ENCODE data around the gene TUFT1. TPM values are rescaled to one million over a fixed set of nuclear protein-coding genes. Genes with fewer than 3 reads are reported as not detected.
A peak's percentile ranks its signal among the peaks of the same experiment; 100 is the strongest.

TUFT1 gene
- total and polyA plus RNA-seq, 9 of the 15 experiments (the other 6 are each of a cell fraction or from before 2014, with no cell fraction given): 0.54 to 2.0 (median 1.7) TPM

GRCh38 chr1:151514366-151514765 lies 25.7 kb upstream of the TUFT1 start:
- Histone ChIP-seq H3K36me3 (ENCODE audit: control insufficient read depth, insufficient read depth, low read length) (no peaks in the 10 kb centered on the region), H3K9me3 (replicated peaks; ENCODE audit: control insufficient read depth, insufficient read depth, low read depth, low read length) (no peaks in the 10 kb centered on the region), H3K4me1 (replicated peaks in 1 of 2; ENCODE audit: control insufficient read depth in 2 of 2, insufficient read depth in 2 of 2, low read length in 2 of 2) (peaks cover 8 to 19% of the 10 kb centered on the region in 2 experiments; a peak in 3 of 5 replicates), H3K9me1 (ENCODE audit: control insufficient read depth, insufficient read depth, low read length) (no peaks in the 10 kb centered on the region), H3K79me2 (ENCODE audit: control insufficient read depth, insufficient read depth, low read length) (no peaks in the 10 kb centered on the region), H3K4me2 (ENCODE audit: insufficient read depth, low read length) (no peak overlapping the region), H2AFZ (ENCODE audit: low read depth, low read length) (no peak overlapping the region), H3K27ac (ENCODE audit: extremely low read depth, low read depth, low read length) (no peak overlapping the region), H3K4me3 (no peak overlapping the region), H3K27me3 (ENCODE audit: control insufficient read depth in 2 of 2, insufficient read depth in 2 of 2, low read length in 2 of 2) (peaks cover 5 to 36% of the 10 kb centered on the region in 2 experiments; a peak in 3 of 5 replicates), H3K9ac (ENCODE audit: insufficient read depth in 1 of 2, low read depth in 2 of 2, low read length in 2 of 2) (no peak overlapping the region), H4K20me1 (replicated peaks; ENCODE audit: control insufficient read depth, insufficient read depth, low read length) (no peaks in the 10 kb centered on the region; the same call in 1 of the 2 replicates)
- DNase-seq (ENCODE audit: extremely low read depth in 1 of 4, low spot score in 3 of 4) (no peak), FAIRE-seq (no peak), ATAC-seq (no peak)
- ChIA-PET CTCF (ENCODE audit: low intra/inter-chr PET ratio) (no interaction called here), POLR2A (no interaction called here)
- BruUV-seq (replicated peaks): no TSS peak
- intact Hi-C loops (cut with micrococcal nuclease) (no loop called here), in situ Hi-C loops (cut with MboI) (no loop called here)
- 34% methylated on average over 4 of the region's 4 CpGs for WGBS (ENCODE audit: insufficient coverage, low coverage, missing lambda C conversion rate)
- no peak for TF ChIP-seq GMEB1 (CRISPR knock-in tag; IDR thresholded peaks at IDR 0.05)

GRCh38 chr1:151515265-151515664 lies 24.8 kb upstream of the TUFT1 start:
- ChIA-PET POLR2A (no interaction called here), CTCF (ENCODE audit: low intra/inter-chr PET ratio) (no interaction called here)
- no peaks in the 10 kb centered on the region for H3K79me2 ChIP-seq (ENCODE audit: control insufficient read depth, insufficient read depth, low read length)
- no peaks in the 10 kb centered on the region for H3K36me3 ChIP-seq (ENCODE audit: control insufficient read depth, insufficient read depth, low read length)
- TF ChIP-seq PHF20 (IDR thresholded peaks at IDR 0.05; ENCODE audit: partially characterized antibody): peak; percentile 45
- TF ChIP-seq ZNF398 (CRISPR knock-in tag; IDR thresholded peaks at IDR 0.05): no peak
- TF ChIP-seq KDM1A (IDR thresholded peaks at IDR 0.05): peak; percentile 70 to 82
- TF ChIP-seq RCOR1 (IDR thresholded peaks at IDR 0.05; ENCODE audit: borderline replicate concordance in 1 of 2, low read depth in 2 of 2, low read length in 2 of 2): peak in 1 of 2 experiments; percentile 54; a peak in 1 of 4 replicates
- peak; percentile 81 for TF ChIP-seq SMARCA5 (IDR thresholded peaks at IDR 0.05)
- no peak for TF ChIP-seq ZNF347 (CRISPR knock-in tag; IDR thresholded peaks at IDR 0.05; ENCODE audit: low read depth)
- no peak for TF ChIP-seq ZNF436 (CRISPR knock-in tag; IDR thresholded peaks at IDR 0.05)
- TF ChIP-seq RBM25 (IDR thresholded peaks at IDR 0.05; ENCODE audit: low read depth, low read length, severe bottlenecking): peak; percentile 32
- peak; percentile 76; the same call in 1 of the 2 replicates for TF ChIP-seq HDAC2 (IDR thresholded peaks at IDR 0.05)
- TF ChIP-seq TSC22D4 (tag; IDR thresholded peaks at IDR 0.05): no peak
- peak; percentile 89 for TF ChIP-seq ADNP (tag; IDR thresholded peaks at IDR 0.05)
- peak; percentile 96 for TF ChIP-seq BCOR (IDR thresholded peaks at IDR 0.05)
- peak; percentile 61 for TF ChIP-seq CHD4 (IDR thresholded peaks at IDR 0.05; ENCODE audit: insufficient read depth, insufficient replicate concordance, low read depth, low read length, poor library complexity, severe bottlenecking)
- peaks cover 3 to 36% of the 10 kb centered on the region in 2 experiments; a peak in 3 of 5 replicates for H3K27me3 ChIP-seq (ENCODE audit: control insufficient read depth in 2 of 2, insufficient read depth in 2 of 2, low read length in 2 of 2)
- H3K4me1 ChIP-seq (replicated peaks in 1 of 2; ENCODE audit: control insufficient read depth in 2 of 2, insufficient read depth in 2 of 2, low read length in 2 of 2): peaks cover 8 to 19% of the 10 kb centered on the region in 2 experiments; a peak in 3 of 5 replicates
- intact Hi-C loops (cut with micrococcal nuclease): no loop called here
- no peak overlapping the region for H3K27ac ChIP-seq (ENCODE audit: extremely low read depth, low read depth, low read length)
- no peak for ATAC-seq
- no peak overlapping the region for H3K9ac ChIP-seq (ENCODE audit: insufficient read depth in 1 of 2, low read depth in 2 of 2, low read length in 2 of 2)
- in situ Hi-C loops (cut with MboI): no loop called here
- H3K9me3 ChIP-seq (replicated peaks; ENCODE audit: control insufficient read depth, insufficient read depth, low read depth, low read length): no peaks in the 10 kb centered on the region
- H2AFZ ChIP-seq (ENCODE audit: low read depth, low read length): no peak overlapping the region
- H3K4me2 ChIP-seq (ENCODE audit: insufficient read depth, low read length): no peak overlapping the region
- FAIRE-seq: no peak
- no peaks in the 10 kb centered on the region for H3K9me1 ChIP-seq (ENCODE audit: control insufficient read depth, insufficient read depth, low read length)
- no peak for DNase-seq (ENCODE audit: extremely low read depth in 1 of 4, low spot score in 3 of 4)
- no TSS peak for BruUV-seq (replicated peaks)
- H4K20me1 ChIP-seq (replicated peaks; ENCODE audit: control insufficient read depth, insufficient read depth, low read length): no peaks in the 10 kb centered on the region; the same call in 1 of the 2 replicates
- WGBS (ENCODE audit: insufficient coverage, low coverage, missing lambda C conversion rate): 24% methylated on average over 4 of the region's 4 CpGs
- H3K4me3 ChIP-seq: no peak overlapping the region

Data from K562 (cell line).